ENCODE measurements around the gene SMPD2.
A peak's percentile ranks its signal among the peaks of the same experiment; 100 is the strongest.

The SMPD2 gene, protein sequence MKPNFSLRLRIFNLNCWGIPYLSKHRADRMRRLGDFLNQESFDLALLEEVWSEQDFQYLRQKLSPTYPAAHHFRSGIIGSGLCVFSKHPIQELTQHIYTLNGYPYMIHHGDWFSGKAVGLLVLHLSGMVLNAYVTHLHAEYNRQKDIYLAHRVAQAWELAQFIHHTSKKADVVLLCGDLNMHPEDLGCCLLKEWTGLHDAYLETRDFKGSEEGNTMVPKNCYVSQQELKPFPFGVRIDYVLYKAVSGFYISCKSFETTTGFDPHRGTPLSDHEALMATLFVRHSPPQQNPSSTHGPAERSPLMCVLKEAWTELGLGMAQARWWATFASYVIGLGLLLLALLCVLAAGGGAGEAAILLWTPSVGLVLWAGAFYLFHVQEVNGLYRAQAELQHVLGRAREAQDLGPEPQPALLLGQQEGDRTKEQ

DNA sequence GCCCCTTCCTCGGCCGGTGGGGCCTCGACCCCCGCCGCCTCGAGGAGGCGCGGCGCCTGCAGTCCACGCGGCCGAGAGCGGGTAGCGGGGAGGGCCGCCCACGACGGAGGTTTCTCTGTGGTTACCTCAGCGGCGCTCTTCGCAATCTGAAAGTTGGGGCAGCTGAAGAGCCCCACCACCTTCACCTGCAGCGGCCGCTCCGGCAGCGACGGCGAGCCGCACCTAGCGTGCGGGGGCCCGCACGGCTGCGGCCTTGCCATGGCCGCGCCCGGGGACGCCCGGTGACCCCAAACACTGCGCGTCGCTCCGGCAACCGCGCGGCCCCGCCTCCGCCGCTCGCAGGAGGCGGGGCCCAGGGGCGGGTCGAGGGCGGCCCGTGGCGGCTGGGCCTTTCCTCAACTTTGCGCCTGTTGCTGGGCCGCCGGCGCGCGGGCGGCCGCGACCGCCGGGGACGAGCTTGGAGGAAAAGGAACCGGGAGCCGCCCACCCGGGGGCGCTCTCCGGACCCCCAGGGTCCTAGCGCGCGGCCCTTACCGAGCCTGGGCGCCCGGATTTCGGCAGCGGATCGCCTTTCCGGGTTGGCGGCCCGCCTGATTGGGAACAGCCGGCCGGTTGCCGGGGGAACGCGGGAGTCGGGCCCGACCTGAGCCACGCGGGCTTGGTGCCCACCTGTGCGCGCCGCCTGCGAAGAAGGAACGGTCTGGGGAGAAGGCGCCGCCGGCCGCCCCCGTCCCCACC is at the start of gene SMPD2, which contains the start of gene PPIL6:
Gene SMPD2, plus strand, starts transcription at position 394 of the 738 bp plus-strand sequence. CDS start 398 bp downstream, outside the sequence.
Gene PPIL6, minus strand, starts transcription at position 298 of the 738 bp plus-strand sequence. Its CDS starts 38 bp downstream, at position 260.
- TF ChIP-seq, protein P1, sequence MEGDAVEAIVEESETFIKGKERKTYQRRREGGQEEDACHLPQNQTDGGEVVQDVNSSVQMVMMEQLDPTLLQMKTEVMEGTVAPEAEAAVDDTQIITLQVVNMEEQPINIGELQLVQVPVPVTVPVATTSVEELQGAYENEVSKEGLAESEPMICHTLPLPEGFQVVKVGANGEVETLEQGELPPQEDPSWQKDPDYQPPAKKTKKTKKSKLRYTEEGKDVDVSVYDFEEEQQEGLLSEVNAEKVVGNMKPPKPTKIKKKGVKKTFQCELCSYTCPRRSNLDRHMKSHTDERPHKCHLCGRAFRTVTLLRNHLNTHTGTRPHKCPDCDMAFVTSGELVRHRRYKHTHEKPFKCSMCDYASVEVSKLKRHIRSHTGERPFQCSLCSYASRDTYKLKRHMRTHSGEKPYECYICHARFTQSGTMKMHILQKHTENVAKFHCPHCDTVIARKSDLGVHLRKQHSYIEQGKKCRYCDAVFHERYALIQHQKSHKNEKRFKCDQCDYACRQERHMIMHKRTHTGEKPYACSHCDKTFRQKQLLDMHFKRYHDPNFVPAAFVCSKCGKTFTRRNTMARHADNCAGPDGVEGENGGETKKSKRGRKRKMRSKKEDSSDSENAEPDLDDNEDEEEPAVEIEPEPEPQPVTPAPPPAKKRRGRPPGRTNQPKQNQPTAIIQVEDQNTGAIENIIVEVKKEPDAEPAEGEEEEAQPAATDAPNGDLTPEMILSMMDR (IDR thresholded peaks at IDR 0.05; ENCODE audit: insufficient read depth, low read depth, low read length, missing control alignments): peak; percentile 27
- DNase-seq (ENCODE audit: low read depth): peak; percentile 91
- peak within 1 kb of the TSS; percentile 91 for H3K4me3 ChIP-seq (ENCODE audit: low read depth, low read length)

DNA sequence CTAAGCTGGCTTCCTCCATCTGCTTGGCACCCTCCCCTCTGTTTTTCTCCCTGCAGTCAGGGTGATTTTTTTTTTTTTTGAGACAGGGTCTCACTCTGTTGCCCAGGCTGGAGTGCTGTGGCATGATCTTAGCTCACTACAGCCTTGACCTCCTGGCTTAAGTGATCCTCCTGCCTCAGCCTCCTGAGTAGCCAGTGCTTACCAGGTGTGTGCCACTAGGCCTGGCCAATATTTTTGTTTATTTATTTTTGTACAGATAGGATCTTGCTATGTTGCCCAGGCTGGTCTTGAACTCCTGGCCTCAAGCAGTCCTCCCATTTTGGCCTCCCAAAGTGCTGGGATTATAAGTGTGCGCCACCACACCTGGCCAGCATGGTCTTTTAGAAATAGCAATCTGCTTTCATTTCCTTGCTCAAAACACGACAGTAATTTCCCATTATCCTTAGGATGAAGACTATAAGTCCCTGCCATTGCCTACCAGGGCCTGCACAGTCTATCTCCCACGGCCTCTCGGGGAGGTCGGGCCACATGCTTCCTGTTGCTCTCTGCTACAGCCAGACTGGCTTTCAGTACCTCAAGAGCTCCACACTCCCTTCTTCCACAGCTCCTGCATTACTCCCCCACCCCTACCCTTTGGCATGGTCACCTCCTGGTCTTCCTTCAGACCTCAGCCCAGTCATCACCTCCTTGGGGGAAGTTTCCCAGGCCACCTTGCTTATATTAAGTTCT is 47.2 kb upstream of the SMPD2 start:
- no peak overlapping the region for H3K4me3 ChIP-seq (ENCODE audit: low read depth, low read length)
- TF ChIP-seq, protein P1 (IDR thresholded peaks at IDR 0.05; ENCODE audit: insufficient read depth, low read depth, low read length, missing control alignments): no peak
- no peak for DNase-seq (ENCODE audit: low read depth)

DNA sequence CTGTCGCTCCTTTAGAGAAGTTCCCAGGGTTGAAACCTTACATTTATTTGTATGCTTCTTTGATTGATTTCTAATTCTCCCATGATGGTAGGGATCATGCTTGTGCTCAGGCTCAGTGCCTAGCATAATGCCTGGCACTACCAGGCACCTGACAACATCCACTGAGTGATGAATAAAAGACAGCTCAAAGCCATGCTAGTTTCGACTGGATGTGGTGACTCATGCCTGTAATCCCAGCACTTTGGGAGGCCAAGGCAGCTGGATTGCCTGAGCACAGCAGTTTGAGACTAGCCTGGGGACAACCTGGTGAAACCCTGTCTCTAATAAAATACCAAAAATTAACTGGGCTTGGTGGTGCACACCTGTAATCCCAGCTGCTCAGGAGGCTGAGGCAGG is 46.6 kb upstream of the SMPD2 start:
- no peak for DNase-seq (ENCODE audit: low read depth)
- TF ChIP-seq, protein P1 (IDR thresholded peaks at IDR 0.05; ENCODE audit: insufficient read depth, low read depth, low read length, missing control alignments): no peak
- H3K4me3 ChIP-seq (ENCODE audit: low read depth, low read length): no peak overlapping the region

DNA sequence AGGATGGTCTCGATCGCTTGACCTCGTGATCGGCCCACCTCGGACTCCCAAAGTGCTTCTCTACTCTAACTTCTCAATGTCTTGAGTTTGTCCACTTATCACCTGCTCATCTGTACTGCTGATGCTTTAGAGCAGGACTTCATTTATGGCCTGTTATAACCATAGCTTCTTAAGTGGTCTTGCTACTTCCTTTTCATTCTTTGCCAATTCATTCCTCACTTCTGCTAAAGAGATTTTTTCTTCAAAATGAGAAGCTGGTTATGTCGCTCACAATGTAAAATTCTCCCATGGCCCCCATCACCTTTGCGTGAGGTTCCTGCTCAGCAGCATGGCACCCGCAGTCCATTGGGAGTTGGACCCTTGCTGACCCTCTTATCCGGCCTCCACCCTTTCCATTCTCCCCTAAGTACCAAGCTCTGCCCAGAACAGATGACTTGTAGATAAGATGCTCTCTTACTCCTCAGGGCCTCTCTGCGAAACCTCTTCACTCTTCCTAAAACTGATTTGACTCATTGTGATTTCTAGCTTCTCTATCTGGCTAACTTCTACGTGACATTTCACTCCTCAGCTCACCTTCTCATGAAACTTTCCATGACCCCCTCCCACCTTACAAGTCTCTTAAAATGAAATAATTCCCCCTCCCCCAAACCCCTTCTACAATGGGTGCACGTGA is 44.3 kb upstream of the SMPD2 start:
- TF ChIP-seq, protein P1 (IDR thresholded peaks at IDR 0.05; ENCODE audit: insufficient read depth, low read depth, low read length, missing control alignments): no peak
- H3K4me3 ChIP-seq (ENCODE audit: low read depth, low read length): no peak overlapping the region
- DNase-seq (ENCODE audit: low read depth): no peak

DNA sequence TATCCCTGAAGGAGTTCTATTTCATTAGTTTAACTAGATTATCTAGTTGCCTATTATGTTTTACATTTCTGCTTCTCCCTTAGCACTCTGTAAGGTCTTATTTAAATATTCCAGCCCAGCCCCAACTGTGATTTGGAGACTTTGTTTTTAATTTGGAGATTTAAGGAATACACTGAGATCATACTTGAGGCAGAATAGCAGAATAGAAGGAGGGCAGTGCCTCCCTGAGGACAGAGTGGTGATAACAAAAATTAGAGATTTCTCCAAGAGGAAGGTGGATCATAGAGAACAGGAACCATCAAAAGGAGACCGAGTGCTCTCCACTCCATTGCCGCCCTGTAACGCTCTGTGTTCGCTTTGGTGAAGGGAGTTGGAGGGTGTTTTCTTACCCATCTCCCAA is 43.5 kb upstream of the SMPD2 start:
- H3K4me3 ChIP-seq (ENCODE audit: low read depth, low read length): no peak overlapping the region
- TF ChIP-seq, protein P1 (IDR thresholded peaks at IDR 0.05; ENCODE audit: insufficient read depth, low read depth, low read length, missing control alignments): no peak
- no peak for DNase-seq (ENCODE audit: low read depth)

DNA sequence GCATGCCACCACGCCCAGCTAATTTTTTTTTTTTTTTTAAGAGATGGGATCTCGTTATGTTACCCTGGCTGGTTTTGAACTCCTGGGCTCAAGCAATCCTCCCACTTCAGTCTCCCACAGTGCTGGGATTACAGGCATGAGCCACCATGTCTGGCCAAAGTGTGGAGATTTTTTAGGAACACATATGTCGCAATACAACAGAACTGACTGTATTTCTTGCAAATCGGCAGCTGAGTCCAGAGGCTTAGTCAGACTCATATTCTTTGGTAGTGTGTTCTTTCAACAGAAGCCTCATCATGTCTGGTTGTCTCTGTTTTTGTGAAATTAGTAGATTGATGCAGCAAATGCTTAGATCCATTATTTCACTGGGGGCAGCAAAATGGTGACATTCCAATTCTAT is 34.3 kb upstream of the SMPD2 start:
- TF ChIP-seq, protein P1 (IDR thresholded peaks at IDR 0.05; ENCODE audit: insufficient read depth, low read depth, low read length, missing control alignments): no peak
- H3K4me3 ChIP-seq (ENCODE audit: low read depth, low read length): no peak overlapping the region
- no peak for DNase-seq (ENCODE audit: low read depth)
